Stomach (tissue), 9 donors: ENCODE results near the gene ANKRD11. TPM values are rescaled to one million over a fixed set of nuclear protein-coding genes. Genes with fewer than 3 reads are reported as not detected.
"Not testable (repeated sequence)": the region's sequence is repeated elsewhere in the genome, so short reads cannot be mapped to it uniquely, and the experiment has no call there.

Source experiments
- DNase-seq, 2 donors: peaks; one replicate each; pipeline versions ENCODE4 v3.0.0 to v3.0.0-alpha.2; 2013 to 2019
- H3K27ac ChIP-seq, 5 donors: fragments of 200-600 bp in 4 of 5; sonication (generic) in 4 of 5; one replicate each; pipeline ENCODE4 v1.5.1; 2013 to 2019; ENCODE audit warnings: mild to moderate bottlenecking in 1 of 5, moderate library complexity in 1 of 5
- H3K27me3 ChIP-seq, 3 donors: fragments of 200-600 bp; sonication (generic); one replicate each; pipeline ENCODE4 v1.5.1; 2017 to 2019; ENCODE audit warnings: mixed run types in 1 of 3
- H3K36me3 ChIP-seq, 4 donors: fragments of 200-600 bp; sonication (generic); 1 replicate in 3 of 4; 2 replicates in 1 of 4; pipeline ENCODE4 v1.5.1; 2016 to 2019
- H3K4me1 ChIP-seq, 4 donors: fragments of 200-600 bp; sonication (generic); one replicate each; pipeline ENCODE4 v1.5.1; 2016 to 2019
- H3K4me3 ChIP-seq, 4 donors: fragments of 200-600 bp; sonication (generic) in 3 of 4; one replicate each; pipeline ENCODE4 v1.5.1; 2016 to 2019; ENCODE audit warnings: mild to moderate bottlenecking in 1 of 4
- H3K9me3 ChIP-seq, 4 donors: fragments of 200-600 bp; sonication (generic); one replicate each; pipeline ENCODE4 v1.5.1; 2016 to 2019
- CTCF ChIP-seq, 7 experiments: fragments of 450-650 bp in 4 of 7; fragments of 200-600 bp in 3 of 7; sonication (generic) in 3 of 7; IDR thresholded peaks; one replicate each; pipeline ENCODE4 v1.5.1; 2016 to 2019; ENCODE audit warnings: antibody characterized with exemption in 7 of 7, control low read depth in 2 of 7, mild to moderate bottlenecking in 1 of 7
- EP300 ChIP-seq: sonication (generic); formaldehyde crosslinking; IDR thresholded peaks from one replicate; pipeline ENCODE4 v1.6.1; 2017; ENCODE audit warnings: antibody characterized with exemption
- POLR2A ChIP-seq, 4 donors: fragments of 450-650 bp; IDR thresholded peaks; one replicate each; pipeline ENCODE4 v1.6.1; 2016; ENCODE audit warnings: antibody characterized with exemption in 4 of 4, control low read depth in 2 of 4, mild to moderate bottlenecking in 1 of 4, moderate library complexity in 1 of 4
- POLR2AphosphoS5 ChIP-seq, 3 donors: sonication (generic); formaldehyde crosslinking; IDR thresholded peaks; one replicate each; pipeline ENCODE4 v1.6.1; 2016; ENCODE audit warnings: antibody characterized with exemption in 3 of 3
- WGBS, 5 donors: extraction: QIAGEN DNeasy Blood & Tissue Kit in 3 of 5; methylation state at CpG; one replicate each; pipeline versions ENCODE4 v1.1.5 to v1.1.7; 2013 to 2018; 5-methylcytosine and 5-hydroxymethylcytosine counted together
- intact Hi-C: fragments of 100-400 bp; cut with DNase I; formaldehyde crosslinking; loops from one replicate; pipeline ENCODE4 v1.15.1; 2023; ENCODE audit warnings: low total_unique reads
- polyA plus RNA-seq, 3 donors: library from polyadenylated mRNA; stranded (reverse); fragments of 200-250 nt; gene quantifications; one replicate each; pipeline ENCODE4 v1.2.3, GENCODE V29; 2013
- total RNA-seq, 5 donors: library from RNA; depleted of rRNA; stranded (reverse); fragments of >200 nt; gene quantifications; one replicate each; pipeline versions ENCODE4 v1.1.0 to v1.2.3, GENCODE V29; 2014 to 2016
- donor health status: healthy with polysubstance abuse.
- donor health status: Bipolar disorder and iron deficiency.
- donor health status: healthy.

ANKRD11 gene
- total and polyA plus RNA-seq, 8 donors: 25.4 to 350 (median 88.7) TPM

GRCh38 chr16:89392881-89393737, 97.3 kb downstream of the ANKRD11 start:
- 74 to 86% (median 83%) methylated on average over 17 of the region's 17 CpGs for WGBS, 5 donors
- no peak for DNase-seq
- Histone ChIP-seq H3K36me3 (peaks cover 0 to 7% (median 3%) of the 10 kb centered on the region in 4 donors), H3K27me3 (no peaks in the 10 kb centered on the region), H3K4me1 (peaks cover 36 to 70% (median 57%) of the 10 kb centered on the region in 4 donors), H3K27ac (peak overlapping the region in 4 of 5 donors; percentile 33 to 90 (median 70)), H3K4me3 (no peak overlapping the region), H3K9me3 (no peaks in the 10 kb centered on the region)
- TF ChIP-seq POLR2AphosphoS5 (IDR thresholded peaks at IDR 0.05) (no peak), CTCF (IDR thresholded peaks at IDR 0.05) (no peak), POLR2A (IDR thresholded peaks at IDR 0.05) (no peak), EP300 (no peak)
- intact Hi-C loops: no loop called here

DNA sequence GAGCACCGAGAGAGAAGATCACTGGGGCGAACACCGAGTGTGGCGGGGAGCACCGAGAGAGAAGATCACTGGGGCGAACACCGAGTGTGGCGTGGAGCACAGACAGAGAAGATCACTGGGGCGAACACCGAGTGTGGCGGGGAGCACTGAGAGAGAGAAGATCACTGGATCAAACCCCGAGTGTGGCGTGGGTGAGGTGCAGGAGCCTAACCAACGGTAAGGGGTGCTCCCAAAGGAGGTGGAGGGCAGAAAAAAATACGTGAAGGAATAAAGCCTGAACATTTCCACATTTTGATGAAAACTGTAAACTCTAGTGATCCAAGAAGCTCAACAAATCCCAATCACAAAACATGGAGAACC, 100.2 kb downstream of the ANKRD11 start:
- H3K36me3 ChIP-seq, H3K9me3 ChIP-seq, H3K27me3 ChIP-seq, H3K4me3 ChIP-seq, intact Hi-C loops, DNase-seq: not testable (repeated sequence)
- 92 to 96% (median 95%) methylated on average over 14 to 15 of the region's 15 CpGs for WGBS, 5 donors
- Histone ChIP-seq H3K4me1 (peaks cover 28 to 82% (median 51%) of the 10 kb centered on the region in 4 donors), H3K27ac (peak overlapping the region in 1 of 5 donors; percentile 90)

DNA sequence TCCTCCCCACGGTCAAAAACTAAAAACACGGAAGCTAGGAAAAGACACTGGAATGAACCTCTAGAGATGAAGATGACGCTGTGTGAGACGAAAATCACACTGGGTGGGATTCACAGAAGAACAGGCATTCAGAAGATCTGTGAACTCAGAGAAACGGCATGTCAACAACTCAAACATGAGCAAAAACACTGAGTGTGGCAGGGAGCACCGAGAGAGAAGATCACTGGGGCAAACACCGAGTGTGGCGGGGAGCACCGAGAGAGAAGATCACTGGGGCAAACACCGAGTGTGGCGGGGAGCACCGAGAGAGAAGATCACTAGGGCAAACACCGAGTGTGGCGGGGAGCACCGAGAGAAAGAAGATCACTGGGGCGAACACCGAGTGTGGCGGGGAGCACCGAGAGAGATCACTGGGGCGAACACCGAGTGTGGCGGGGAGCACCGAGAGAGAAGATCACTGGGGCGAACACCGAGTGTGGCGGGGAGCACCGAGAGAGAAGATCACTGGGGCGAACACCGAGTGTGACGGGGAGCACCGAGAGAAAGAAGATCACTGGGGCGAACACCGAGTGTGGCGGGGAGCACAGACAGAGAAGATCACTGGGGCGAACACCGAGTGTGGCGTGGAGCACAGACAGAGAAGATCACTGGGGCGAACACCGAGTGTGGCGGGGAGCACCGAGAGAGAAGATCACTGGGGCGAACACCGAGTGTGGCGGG, 100.7 kb downstream of the ANKRD11 start:
- H3K9me3 ChIP-seq, DNase-seq, intact Hi-C loops, H3K27me3 ChIP-seq, H3K4me3 ChIP-seq, H3K36me3 ChIP-seq: not testable (repeated sequence)
- peaks cover 25 to 82% (median 45%) of the 10 kb centered on the region in 4 donors for H3K4me1 ChIP-seq
- peak overlapping the region in 1 of 5 donors; percentile 90 for H3K27ac ChIP-seq
- WGBS, 5 donors: 95 to 98% (median 97%) methylated on average over 30 to 44 of the region's 44 CpGs

- H3K27me3 ChIP-seq: no peaks in the 10 kb centered on the region
- TF ChIP-seq POLR2AphosphoS5 (IDR thresholded peaks at IDR 0.05): no peak
- intact Hi-C loops: no loop called here
- H3K9me3 ChIP-seq: no peaks in the 10 kb centered on the region
- DNase-seq: no peak
- WGBS, 5 donors: 87 to 93% (median 92%) methylated on average over 8 to 9 of the region's 9 CpGs
- H3K27ac ChIP-seq: peak overlapping the region in 1 of 5 donors; percentile 42
- H3K4me3 ChIP-seq: no peak overlapping the region
- peaks cover 16 to 82% (median 44%) of the 10 kb centered on the region in 4 donors for H3K4me1 ChIP-seq
- no peaks in the 10 kb centered on the region for H3K36me3 ChIP-seq
Measured at GRCh38 chr16:89388536-89388935, 101.8 kb downstream of the ANKRD11 start.

GRCh38 chr16:89386306-89387185, 103.8 kb downstream of the ANKRD11 start:
- no peaks in the 10 kb centered on the region for H3K9me3 ChIP-seq
- no peak overlapping the region for H3K4me3 ChIP-seq
- H3K36me3 ChIP-seq: no peaks in the 10 kb centered on the region
- H3K27ac ChIP-seq: peak overlapping the region in 1 of 5 donors; percentile 20
- 70 to 85% (median 74%) methylated on average over 14 to 21 of the region's 21 CpGs for WGBS, 5 donors
- DNase-seq: no peak
- intact Hi-C loops: no loop called here
- TF ChIP-seq EP300 (no peak), CTCF (IDR thresholded peaks at IDR 0.05) (no peak), POLR2AphosphoS5 (IDR thresholded peaks at IDR 0.05) (no peak), POLR2A (IDR thresholded peaks at IDR 0.05) (no peak)
- H3K27me3 ChIP-seq: no peaks in the 10 kb centered on the region
- peaks cover 25 to 83% (median 49%) of the 10 kb centered on the region in 4 donors for H3K4me1 ChIP-seq
